ENCODE results near the gene CCM2L. TPM values are rescaled to one million over a fixed set of nuclear protein-coding genes. Genes with fewer than 3 reads are reported as not detected.

Gene CCM2L
- total and polyA plus RNA-seq, 10 of the 15 experiments (the other 5 are each of a cell fraction or from before 2014, with no cell fraction given): not detected

- TF ChIP-seq ZNF592 (IDR thresholded peaks at IDR 0.05) (no peak), TCF12 (IDR thresholded peaks at IDR 0.05; ENCODE audit: low read depth, low read length) (0 out of 2 replicates have a peak, but pooled peaks have one; percentile 47), NR2C2 (IDR thresholded peaks at IDR 0.05; ENCODE audit: borderline replicate concordance, control insufficient read depth, insufficient read length, low read depth) (no peak), IRF3 (IDR thresholded peaks at IDR 0.05) (no peak), REST (IDR thresholded peaks at IDR 0.05; ENCODE audit: low read depth, low read length) (peak; percentile 100), CREB1 (IDR thresholded peaks at IDR 0.05; ENCODE audit: low read depth) (no peak), PRDM15 (CRISPR knock-in tag; IDR thresholded peaks at IDR 0.05) (no peak)
- TF ChIP-seq, protein P1, sequence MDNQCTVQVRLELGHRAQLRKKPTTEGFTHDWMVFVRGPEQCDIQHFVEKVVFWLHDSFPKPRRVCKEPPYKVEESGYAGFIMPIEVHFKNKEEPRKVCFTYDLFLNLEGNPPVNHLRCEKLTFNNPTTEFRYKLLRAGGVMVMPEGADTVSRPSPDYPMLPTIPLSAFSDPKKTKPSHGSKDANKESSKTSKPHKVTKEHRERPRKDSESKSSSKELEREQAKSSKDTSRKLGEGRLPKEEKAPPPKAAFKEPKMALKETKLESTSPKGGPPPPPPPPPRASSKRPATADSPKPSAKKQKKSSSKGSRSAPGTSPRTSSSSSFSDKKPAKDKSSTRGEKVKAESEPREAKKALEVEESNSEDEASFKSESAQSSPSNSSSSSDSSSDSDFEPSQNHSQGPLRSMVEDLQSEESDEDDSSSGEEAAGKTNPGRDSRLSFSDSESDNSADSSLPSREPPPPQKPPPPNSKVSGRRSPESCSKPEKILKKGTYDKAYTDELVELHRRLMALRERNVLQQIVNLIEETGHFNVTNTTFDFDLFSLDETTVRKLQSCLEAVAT (IDR thresholded peaks at IDR 0.05): no peak
- TF ChIP-seq, protein P2, sequence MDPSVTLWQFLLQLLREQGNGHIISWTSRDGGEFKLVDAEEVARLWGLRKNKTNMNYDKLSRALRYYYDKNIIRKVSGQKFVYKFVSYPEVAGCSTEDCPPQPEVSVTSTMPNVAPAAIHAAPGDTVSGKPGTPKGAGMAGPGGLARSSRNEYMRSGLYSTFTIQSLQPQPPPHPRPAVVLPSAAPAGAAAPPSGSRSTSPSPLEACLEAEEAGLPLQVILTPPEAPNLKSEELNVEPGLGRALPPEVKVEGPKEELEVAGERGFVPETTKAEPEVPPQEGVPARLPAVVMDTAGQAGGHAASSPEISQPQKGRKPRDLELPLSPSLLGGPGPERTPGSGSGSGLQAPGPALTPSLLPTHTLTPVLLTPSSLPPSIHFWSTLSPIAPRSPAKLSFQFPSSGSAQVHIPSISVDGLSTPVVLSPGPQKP (IDR thresholded peaks at IDR 0.05; ENCODE audit: low read depth, low read length): peak; percentile 81
Observed at GRCh38 chr20:31968291-31969126, 41.7 kb upstream of the CCM2L start (continued).
